ENCODE data around the gene KRTAP10-4. TPM values are rescaled to one million over a fixed set of nuclear protein-coding genes. Genes with fewer than 3 reads are reported as not detected.
"Not testable (repeated sequence)": the region's sequence is repeated elsewhere in the genome, so short reads cannot be mapped to it uniquely, and the experiment has no call there.

The KRTAP10-4 gene
- total RNA-seq, 1 experiment from 2014 or later, result not detected

DNA sequence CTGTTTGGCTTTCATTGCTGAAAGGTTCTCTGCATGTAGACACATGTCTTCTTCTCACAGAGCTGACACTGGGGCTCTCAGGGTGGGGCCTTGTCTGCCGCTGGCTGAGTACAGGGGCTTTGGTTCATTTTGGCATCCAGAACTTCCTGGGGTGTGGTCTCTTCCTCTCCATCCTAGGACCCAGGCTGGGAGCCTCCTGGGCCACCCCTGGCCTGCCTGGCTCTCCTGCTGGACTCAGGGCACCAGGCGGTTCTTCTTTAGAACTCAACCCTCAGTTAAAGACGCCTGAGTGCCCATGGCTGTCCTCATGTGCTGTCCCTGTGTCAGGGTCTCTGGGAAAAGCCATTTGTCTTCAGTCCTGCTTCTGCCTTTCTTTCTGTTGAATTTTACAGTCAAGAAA is 12.4 kb downstream of the KRTAP10-4 start:
- Mint-ChIP-seq H3K27me3 (ENCODE audit: insufficient read depth, unreplicated experiment) (peaks cover 61% of the 10 kb centered on the region), H3K4me1 (ENCODE audit: insufficient read depth, unreplicated experiment) (no peaks in the 10 kb centered on the region), H3K27ac (ENCODE audit: low read depth, unreplicated experiment) (no peak overlapping the region), H3K9me3 (ENCODE audit: unreplicated experiment) (peaks cover 8% of the 10 kb centered on the region), H3K4me3 (ENCODE audit: unreplicated experiment) (no peak overlapping the region), H3K36me3 (ENCODE audit: insufficient read depth, unreplicated experiment) (no peaks in the 10 kb centered on the region)
- intact Hi-C loops (cut with micrococcal nuclease), result no loop called here
- CTCF ChIA-PET, result no interaction called here
- POLR2A ChIA-PET, result no interaction called here
- DNase-seq (ENCODE audit: unreplicated experiment), result no peak
- no TSS peak for BruUV-seq (replicated peaks)
- TF ChIP-seq, protein P1, sequence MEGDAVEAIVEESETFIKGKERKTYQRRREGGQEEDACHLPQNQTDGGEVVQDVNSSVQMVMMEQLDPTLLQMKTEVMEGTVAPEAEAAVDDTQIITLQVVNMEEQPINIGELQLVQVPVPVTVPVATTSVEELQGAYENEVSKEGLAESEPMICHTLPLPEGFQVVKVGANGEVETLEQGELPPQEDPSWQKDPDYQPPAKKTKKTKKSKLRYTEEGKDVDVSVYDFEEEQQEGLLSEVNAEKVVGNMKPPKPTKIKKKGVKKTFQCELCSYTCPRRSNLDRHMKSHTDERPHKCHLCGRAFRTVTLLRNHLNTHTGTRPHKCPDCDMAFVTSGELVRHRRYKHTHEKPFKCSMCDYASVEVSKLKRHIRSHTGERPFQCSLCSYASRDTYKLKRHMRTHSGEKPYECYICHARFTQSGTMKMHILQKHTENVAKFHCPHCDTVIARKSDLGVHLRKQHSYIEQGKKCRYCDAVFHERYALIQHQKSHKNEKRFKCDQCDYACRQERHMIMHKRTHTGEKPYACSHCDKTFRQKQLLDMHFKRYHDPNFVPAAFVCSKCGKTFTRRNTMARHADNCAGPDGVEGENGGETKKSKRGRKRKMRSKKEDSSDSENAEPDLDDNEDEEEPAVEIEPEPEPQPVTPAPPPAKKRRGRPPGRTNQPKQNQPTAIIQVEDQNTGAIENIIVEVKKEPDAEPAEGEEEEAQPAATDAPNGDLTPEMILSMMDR (IDR thresholded peaks at IDR 0.05; ENCODE audit: unreplicated experiment), result no peak

DNA sequence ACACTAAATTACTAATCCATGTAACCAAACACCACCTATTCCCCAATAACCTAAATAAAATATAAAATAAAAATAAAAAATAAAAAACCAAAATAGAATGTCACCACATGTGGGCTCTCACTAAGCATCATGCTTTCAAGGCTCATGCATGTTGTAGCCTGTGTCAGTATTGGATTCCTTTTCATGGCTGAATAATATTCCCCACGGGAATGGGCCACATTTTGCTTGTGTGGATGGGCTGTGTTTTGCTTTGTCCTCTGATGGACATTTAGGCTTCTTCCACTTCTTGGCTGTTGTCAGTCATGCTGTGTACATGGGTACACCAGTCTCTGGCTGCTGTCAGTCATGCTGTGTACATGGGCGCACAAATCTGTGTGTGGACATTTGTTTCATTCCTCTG is 15.6 kb downstream of the KRTAP10-4 start:
- Mint-ChIP-seq H3K36me3 (ENCODE audit: insufficient read depth, unreplicated experiment) (peaks cover 5% of the 10 kb centered on the region), H3K4me1 (ENCODE audit: insufficient read depth, unreplicated experiment) (no peaks in the 10 kb centered on the region), H3K27ac (ENCODE audit: low read depth, unreplicated experiment) (no peak overlapping the region), H3K4me3 (ENCODE audit: unreplicated experiment) (no peak overlapping the region), H3K27me3 (ENCODE audit: insufficient read depth, unreplicated experiment) (peaks cover 51% of the 10 kb centered on the region), H3K9me3 (ENCODE audit: unreplicated experiment) (no peaks in the 10 kb centered on the region)
- no peak for DNase-seq (ENCODE audit: unreplicated experiment)
- TF ChIP-seq, protein P1 (IDR thresholded peaks at IDR 0.05; ENCODE audit: unreplicated experiment), result no peak
- intact Hi-C loops (cut with micrococcal nuclease), result no loop called here
- POLR2A ChIA-PET, result no interaction called here
- CTCF ChIA-PET, result no interaction called here
- no TSS peak for BruUV-seq (replicated peaks)

DNA sequence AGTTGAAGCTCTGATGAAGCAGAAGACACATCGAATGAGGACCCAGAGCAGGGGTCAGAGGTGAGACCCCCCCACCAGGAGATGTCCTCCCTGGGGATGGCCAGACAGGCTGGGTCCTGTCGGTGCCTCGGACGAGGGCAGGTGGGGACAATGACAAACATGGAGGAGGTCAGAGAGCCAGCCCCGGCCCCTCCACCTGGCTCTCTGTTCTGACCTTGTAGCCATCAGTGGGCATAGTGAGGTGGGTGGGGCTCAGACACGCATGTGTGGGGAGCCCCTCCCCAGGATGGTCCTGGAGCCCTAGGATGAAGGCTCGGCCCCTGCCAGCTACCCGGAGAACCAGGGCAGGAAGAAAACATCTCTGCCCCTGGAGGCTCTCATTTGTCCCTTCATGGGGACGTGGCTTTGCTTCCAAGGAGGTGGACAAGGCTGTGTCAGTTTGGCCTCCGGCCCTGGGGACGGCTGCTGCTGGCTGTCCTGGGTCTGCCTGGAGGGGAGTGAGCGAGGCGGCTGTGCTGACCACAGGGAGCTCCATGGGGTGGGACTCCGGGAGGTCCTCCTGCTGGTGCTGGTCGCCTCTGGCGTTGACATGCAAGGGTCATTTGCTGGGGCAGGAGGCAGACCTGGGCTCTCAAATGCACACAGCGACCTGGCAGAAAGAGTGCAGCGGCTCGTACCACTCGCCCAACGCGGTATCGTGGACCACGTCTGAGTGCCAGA is 16.2 kb downstream of the KRTAP10-4 start:
- H3K9me3 Mint-ChIP-seq (ENCODE audit: unreplicated experiment), result no peaks in the 10 kb centered on the region
- H3K27me3 Mint-ChIP-seq (ENCODE audit: insufficient read depth, unreplicated experiment), result peaks cover 45% of the 10 kb centered on the region
- H3K4me3 Mint-ChIP-seq (ENCODE audit: unreplicated experiment), result no peak overlapping the region
- H3K27ac Mint-ChIP-seq (ENCODE audit: low read depth, unreplicated experiment), result no peak overlapping the region
- ChIA-PET CTCF (interaction anchor here (0.6 kb wide), 1 partner anchor 43 kb away, joined by 4 read pairs; no protein-coding TSS in a partner anchor), POLR2A (no interaction called here)
- intact Hi-C loops (cut with micrococcal nuclease), result no loop called here
- H3K4me1 Mint-ChIP-seq (ENCODE audit: insufficient read depth, unreplicated experiment), result no peaks in the 10 kb centered on the region
- TF ChIP-seq, protein P1 (IDR thresholded peaks at IDR 0.05; ENCODE audit: unreplicated experiment), result no peak
- DNase-seq (ENCODE audit: unreplicated experiment), result no peak
- H3K36me3 Mint-ChIP-seq (ENCODE audit: insufficient read depth, unreplicated experiment), result peaks cover 5% of the 10 kb centered on the region
- BruUV-seq (replicated peaks), result no TSS peak

DNA sequence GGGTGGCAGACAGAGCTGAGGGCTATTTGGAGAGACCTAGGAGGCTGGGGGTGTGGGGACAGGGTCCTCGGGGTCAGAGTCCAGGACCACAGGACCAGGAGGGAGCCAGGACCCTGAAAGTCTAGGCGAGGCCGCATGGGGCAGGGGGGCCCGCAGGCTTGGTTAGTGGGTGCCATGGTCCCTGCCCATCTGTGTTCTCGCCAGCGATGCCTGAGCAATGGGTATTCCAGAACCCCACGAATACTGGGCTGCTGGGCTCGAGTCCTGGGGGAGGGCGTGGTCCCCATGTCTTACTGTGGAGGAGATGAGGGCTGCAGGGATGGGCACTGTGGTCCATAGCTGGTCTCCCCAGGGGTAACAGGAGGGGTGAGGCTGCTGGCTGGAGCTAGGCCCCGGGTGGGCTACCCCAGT is 16.8 kb downstream of the KRTAP10-4 start:
- ChIA-PET POLR2A (no interaction called here), CTCF (interaction anchor here (0.6 kb wide), 2 partner anchors 44 to 358 kb away, joined by 4 read pairs; no protein-coding TSS in a partner anchor)
- intact Hi-C loops (cut with micrococcal nuclease), result no loop called here
- H3K9me3 Mint-ChIP-seq (ENCODE audit: unreplicated experiment), result no peaks in the 10 kb centered on the region
- no peak overlapping the region for H3K4me3 Mint-ChIP-seq (ENCODE audit: unreplicated experiment)
- peaks cover 39% of the 10 kb centered on the region for H3K27me3 Mint-ChIP-seq (ENCODE audit: insufficient read depth, unreplicated experiment)
- no peak for DNase-seq (ENCODE audit: unreplicated experiment)
- H3K4me1 Mint-ChIP-seq (ENCODE audit: insufficient read depth, unreplicated experiment), result no peaks in the 10 kb centered on the region
- peaks cover 5% of the 10 kb centered on the region for H3K36me3 Mint-ChIP-seq (ENCODE audit: insufficient read depth, unreplicated experiment)
- no TSS peak for BruUV-seq (replicated peaks)
- TF ChIP-seq, protein P1 (IDR thresholded peaks at IDR 0.05; ENCODE audit: unreplicated experiment), result no peak
- no peak overlapping the region for H3K27ac Mint-ChIP-seq (ENCODE audit: low read depth, unreplicated experiment)

DNA sequence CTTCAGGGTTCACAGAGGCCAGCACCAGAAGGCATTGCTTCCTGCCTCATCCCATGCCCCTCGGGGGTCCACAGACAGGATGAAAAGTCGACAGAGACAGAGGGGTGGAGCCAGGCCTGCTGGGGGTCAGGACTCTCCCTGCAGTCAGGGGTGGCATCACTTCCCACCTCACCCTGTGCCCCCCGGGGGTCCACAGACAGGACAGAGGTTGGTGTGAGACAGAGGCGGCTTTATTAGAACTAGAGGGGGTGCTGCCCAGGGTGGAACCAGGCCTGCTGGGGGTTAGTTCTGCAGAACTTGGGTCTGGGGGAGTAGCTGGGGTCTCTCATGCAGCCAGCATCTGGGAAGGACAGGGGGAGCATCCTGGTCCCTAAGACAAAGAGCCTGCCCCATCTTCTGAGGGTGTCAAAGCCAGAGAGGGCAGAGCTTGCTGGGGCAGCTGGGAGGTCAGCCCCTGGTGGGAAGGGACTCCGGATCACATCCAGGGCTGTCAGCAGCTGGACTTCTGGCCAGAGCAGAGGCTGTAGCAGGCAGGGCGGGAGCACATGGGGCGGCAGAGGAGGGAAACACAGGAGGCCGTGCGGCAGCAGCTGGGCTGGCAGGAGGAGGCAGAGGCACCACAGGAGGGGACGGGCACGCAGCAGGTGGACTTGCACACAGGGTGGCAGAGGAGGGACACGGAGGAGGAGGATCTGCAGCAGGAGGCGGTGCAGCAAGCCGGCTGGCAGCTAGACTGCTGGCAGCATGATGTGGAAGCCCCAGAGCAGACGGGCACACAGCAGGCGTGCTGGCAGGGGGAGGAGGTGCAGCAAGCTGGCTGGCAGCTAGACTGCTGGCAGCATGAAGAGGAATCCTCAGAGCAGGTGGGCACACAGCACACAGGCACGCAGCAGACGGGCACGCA is 17.6 kb downstream of the KRTAP10-4 start:
- CTCF ChIA-PET, result interaction anchor here (0.6 kb wide), 2 partner anchors 149 to 357 kb away, joined by 3 to 4 read pairs; no protein-coding TSS in a partner anchor
- H3K4me1 Mint-ChIP-seq (ENCODE audit: insufficient read depth, unreplicated experiment); intact Hi-C loops (cut with micrococcal nuclease); BruUV-seq (replicated peaks); H3K9me3 Mint-ChIP-seq (ENCODE audit: unreplicated experiment); H3K36me3 Mint-ChIP-seq (ENCODE audit: insufficient read depth, unreplicated experiment); H3K4me3 Mint-ChIP-seq (ENCODE audit: unreplicated experiment); POLR2A ChIA-PET; DNase-seq (ENCODE audit: unreplicated experiment); H3K27ac Mint-ChIP-seq (ENCODE audit: low read depth, unreplicated experiment): not testable (repeated sequence)
- H3K27me3 Mint-ChIP-seq (ENCODE audit: insufficient read depth, unreplicated experiment), result peaks cover 31% of the 10 kb centered on the region

DNA sequence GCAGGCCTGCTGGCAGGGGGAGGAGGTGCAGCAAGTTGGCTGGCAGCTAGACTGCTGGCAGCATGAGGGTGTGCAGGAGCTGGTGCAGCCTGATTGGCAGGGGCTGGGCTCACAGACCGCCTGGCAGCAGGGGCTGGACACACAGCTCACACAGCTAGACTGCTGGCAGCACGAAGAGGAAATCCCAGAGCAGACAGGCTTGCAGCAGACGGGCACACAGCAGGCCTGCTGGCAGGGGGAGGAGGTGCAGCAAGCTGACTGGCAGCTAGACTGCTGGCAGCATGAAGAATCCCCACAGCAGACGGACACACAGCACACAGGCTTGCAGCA is 18.2 kb downstream of the KRTAP10-4 start:
- intact Hi-C loops (cut with micrococcal nuclease); H3K27ac Mint-ChIP-seq (ENCODE audit: low read depth, unreplicated experiment); H3K36me3 Mint-ChIP-seq (ENCODE audit: insufficient read depth, unreplicated experiment): not testable (repeated sequence)

More for the DNA sequence above, 18.2 kb downstream of the KRTAP10-4 start:
- DNase-seq (ENCODE audit: unreplicated experiment); H3K4me1 Mint-ChIP-seq (ENCODE audit: insufficient read depth, unreplicated experiment); BruUV-seq (replicated peaks); H3K9me3 Mint-ChIP-seq (ENCODE audit: unreplicated experiment); POLR2A ChIA-PET; H3K4me3 Mint-ChIP-seq (ENCODE audit: unreplicated experiment): not testable (repeated sequence)
- H3K27me3 Mint-ChIP-seq (ENCODE audit: insufficient read depth, unreplicated experiment), result peaks cover 24% of the 10 kb centered on the region
- CTCF ChIA-PET, result interaction anchor here (0.6 kb wide), 1 partner anchor 148 kb away, joined by 3 read pairs; no protein-coding TSS in a partner anchor

All from MCF 10A (cell line).